Parathyroid adenoma (tissue), 2 donors: ENCODE measurements around the gene BRD2.

ENCODE experiments used
- H2AFZ ChIP-seq: fragments of 300-600 bp; sonication (generic); one replicate; pipeline ENCODE4 v1.7.0; 2017; ENCODE audit warnings: antibody characterized with exemption, mild to moderate bottlenecking
- H3K27ac ChIP-seq: fragments of 300-600 bp; sonication (generic); one replicate; pipeline ENCODE4 v1.7.0; 2017
- H3K27me3 ChIP-seq: fragments of 300-600 bp; sonication (generic); one replicate; pipeline ENCODE4 v1.7.0; 2017; ENCODE audit warnings: low read length; ENCODE audit not compliant: control insufficient read depth, insufficient read depth
- H3K36me3 ChIP-seq: fragments of 300-600 bp; sonication (generic); one replicate; pipeline ENCODE4 v1.7.0; 2017; ENCODE audit warnings: low read length; ENCODE audit not compliant: control insufficient read depth, insufficient read depth
- H3K4me1 ChIP-seq: fragments of 300-600 bp; sonication (generic); one replicate; pipeline ENCODE4 v1.7.0; 2017; ENCODE audit warnings: control low read depth
- H3K4me2 ChIP-seq: fragments of 300-600 bp; sonication (generic); one replicate; pipeline ENCODE4 v1.7.0; 2017; ENCODE audit warnings: low read length
- H3K4me3 ChIP-seq: fragments of 300-600 bp; sonication (generic); one replicate; pipeline ENCODE4 v1.7.0; 2017; ENCODE audit warnings: low read depth, low read length
- H3K79me2 ChIP-seq: fragments of 300-600 bp; sonication (generic); one replicate; pipeline ENCODE4 v1.7.0; 2017; ENCODE audit warnings: control low read depth
- H3K9ac ChIP-seq: fragments of 300-600 bp; sonication (generic); one replicate; pipeline ENCODE4 v1.7.0; 2017; ENCODE audit warnings: mild to moderate bottlenecking
- H3K9me3 ChIP-seq: fragments of 300-600 bp; sonication (generic); one replicate; pipeline ENCODE4 v1.7.0; 2017; ENCODE audit warnings: low read length; ENCODE audit not compliant: control insufficient read depth
- TF ChIP-seq, protein P1 (sequence below): fragments of 300-600 bp; sonication (generic); IDR thresholded peaks from one replicate; pipeline ENCODE4 v1.7.0; 2017; ENCODE audit warnings: antibody characterized with exemption, mild to moderate bottlenecking
- donor health status: primary hyperparathyroidism.

The BRD2 gene

DNA sequence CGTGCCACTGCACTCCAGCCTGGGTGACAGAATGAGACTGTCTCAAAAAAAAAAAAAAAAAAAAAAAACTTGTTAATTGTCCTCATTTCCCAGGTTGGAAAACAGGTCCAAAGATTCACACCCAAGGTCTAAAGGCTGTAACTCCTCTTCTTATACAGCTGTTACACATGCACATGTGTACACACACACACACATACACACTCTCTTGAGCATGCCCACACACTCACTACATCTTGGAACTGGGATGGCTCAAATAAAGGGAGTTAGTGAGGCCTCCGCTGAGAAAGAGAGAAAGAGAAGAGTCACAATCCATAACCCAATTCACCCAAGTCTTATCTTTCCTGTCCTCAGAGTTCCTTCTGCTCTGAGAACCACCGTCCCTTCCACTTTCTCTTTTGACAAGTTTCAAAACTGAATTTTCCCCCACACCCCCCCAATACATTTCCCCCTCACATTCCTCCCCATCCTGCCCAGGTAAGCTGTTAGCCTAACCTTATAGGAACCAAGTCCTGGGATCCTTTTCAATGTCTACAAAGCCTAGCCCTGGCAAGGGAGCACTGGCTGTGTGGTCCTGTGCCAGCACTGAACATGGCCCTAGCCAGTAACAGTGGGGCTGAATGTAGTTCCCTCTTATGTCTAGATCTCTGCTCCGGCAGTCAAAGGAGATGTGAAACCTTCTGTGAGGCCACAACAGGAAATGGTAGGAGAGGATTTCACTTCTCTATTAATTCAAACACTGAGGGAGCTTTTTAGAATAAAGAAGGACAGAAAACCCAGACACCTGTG, 24.3 kb upstream of the BRD2 start:
- Histone ChIP-seq H3K4me3 (no peak overlapping the region), H3K27ac (no peak overlapping the region), H3K36me3 (no peaks in the 10 kb centered on the region)

DNA sequence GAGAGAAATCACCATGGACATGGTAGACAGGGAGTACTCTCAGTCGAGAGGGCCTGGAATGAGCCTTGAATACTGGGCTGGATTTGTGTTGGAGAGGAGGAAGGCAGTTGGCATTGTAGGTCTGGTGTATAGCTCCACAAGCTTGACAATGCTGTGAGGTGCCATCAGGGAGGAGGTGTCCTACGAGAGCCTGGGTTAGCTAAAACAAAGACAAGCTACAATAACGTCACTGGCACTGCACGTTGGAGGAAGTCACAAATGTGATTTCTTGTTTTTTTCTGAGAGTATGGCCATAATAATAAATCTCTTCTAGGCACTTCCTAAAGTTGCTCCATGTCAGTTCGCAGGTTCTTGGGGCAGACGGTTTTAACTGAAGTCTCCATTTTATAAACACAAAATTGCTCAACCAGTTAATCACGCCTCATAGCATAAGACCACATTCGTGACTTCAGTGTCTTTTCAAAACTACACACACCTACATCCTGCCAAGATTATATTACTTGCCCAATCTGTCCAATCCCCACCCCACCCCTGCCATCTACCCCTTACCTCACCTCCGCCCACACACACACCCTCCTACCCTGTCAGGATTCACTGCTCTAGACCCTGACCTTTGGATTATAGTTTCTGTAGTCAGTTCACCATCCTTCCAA, 23.2 kb upstream of the BRD2 start:
- no peak overlapping the region for H2AFZ ChIP-seq

More for the DNA sequence above, 24.3 kb upstream of the BRD2 start:
- Histone ChIP-seq H3K9me3 (no peaks in the 10 kb centered on the region), H2AFZ (no peak overlapping the region), H3K79me2 (no peaks in the 10 kb centered on the region), H3K4me2 (no peak overlapping the region), H3K27me3 (no peaks in the 10 kb centered on the region), H3K9ac (no peak overlapping the region), H3K4me1 (peaks cover 11% of the 10 kb centered on the region)
- TF ChIP-seq, protein P1, sequence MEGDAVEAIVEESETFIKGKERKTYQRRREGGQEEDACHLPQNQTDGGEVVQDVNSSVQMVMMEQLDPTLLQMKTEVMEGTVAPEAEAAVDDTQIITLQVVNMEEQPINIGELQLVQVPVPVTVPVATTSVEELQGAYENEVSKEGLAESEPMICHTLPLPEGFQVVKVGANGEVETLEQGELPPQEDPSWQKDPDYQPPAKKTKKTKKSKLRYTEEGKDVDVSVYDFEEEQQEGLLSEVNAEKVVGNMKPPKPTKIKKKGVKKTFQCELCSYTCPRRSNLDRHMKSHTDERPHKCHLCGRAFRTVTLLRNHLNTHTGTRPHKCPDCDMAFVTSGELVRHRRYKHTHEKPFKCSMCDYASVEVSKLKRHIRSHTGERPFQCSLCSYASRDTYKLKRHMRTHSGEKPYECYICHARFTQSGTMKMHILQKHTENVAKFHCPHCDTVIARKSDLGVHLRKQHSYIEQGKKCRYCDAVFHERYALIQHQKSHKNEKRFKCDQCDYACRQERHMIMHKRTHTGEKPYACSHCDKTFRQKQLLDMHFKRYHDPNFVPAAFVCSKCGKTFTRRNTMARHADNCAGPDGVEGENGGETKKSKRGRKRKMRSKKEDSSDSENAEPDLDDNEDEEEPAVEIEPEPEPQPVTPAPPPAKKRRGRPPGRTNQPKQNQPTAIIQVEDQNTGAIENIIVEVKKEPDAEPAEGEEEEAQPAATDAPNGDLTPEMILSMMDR = no peak

DNA sequence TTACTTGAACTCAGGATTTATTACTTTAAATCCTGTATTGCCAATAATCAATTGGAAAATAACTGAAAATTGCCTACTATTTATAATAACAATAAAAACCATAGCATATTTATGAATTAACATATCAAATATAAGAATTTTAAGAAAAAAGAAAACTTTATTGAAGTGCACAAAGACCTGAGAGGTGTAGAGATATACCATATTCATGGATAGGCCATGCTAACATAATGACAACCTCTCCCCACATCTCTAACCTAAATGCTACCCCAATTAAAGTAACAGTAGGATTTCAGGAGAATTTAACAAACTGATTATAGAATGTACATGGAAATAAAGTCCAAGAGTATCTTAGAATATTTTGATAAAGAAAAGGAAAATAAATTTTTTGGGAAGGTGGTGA, 22.4 kb upstream of the BRD2 start:
- TF ChIP-seq, protein P1 = no peak

More for the DNA sequence above, 23.2 kb upstream of the BRD2 start:
- Histone ChIP-seq H3K4me1 (peaks cover 11% of the 10 kb centered on the region), H3K9me3 (no peaks in the 10 kb centered on the region), H3K27me3 (no peaks in the 10 kb centered on the region), H3K9ac (no peak overlapping the region), H3K27ac (no peak overlapping the region), H3K4me2 (no peak overlapping the region), H3K4me3 (no peak overlapping the region), H3K36me3 (no peaks in the 10 kb centered on the region), H3K79me2 (no peaks in the 10 kb centered on the region)
- TF ChIP-seq, protein P1 = no peak

DNA sequence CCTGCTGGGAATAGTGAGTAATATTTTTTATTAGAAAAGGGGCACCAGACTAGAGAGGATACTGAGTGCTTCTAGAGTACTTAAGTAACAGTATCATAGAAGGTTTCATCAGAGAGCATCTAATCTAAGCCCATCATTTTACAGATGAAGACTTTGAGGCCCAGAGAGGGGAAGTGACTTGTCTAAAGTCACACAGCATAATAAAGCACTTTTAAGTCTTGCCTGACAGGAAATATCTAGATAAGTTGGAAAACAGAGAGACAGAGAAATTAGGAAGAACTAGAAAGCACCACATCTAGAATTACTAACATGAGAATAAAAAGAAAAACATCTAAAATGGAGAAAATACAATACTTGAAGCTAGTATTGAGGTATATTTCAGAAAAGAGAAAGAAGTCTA, 21.5 kb upstream of the BRD2 start:
- no peaks in the 10 kb centered on the region for H3K27me3 ChIP-seq
- no peak overlapping the region for H3K4me2 ChIP-seq
- H3K4me3 ChIP-seq = no peak overlapping the region
- no peak overlapping the region for H3K27ac ChIP-seq
- TF ChIP-seq, protein P1 = no peak
- H3K36me3 ChIP-seq = no peaks in the 10 kb centered on the region
- no peak overlapping the region for H3K9ac ChIP-seq
- no peak overlapping the region for H2AFZ ChIP-seq
- no peaks in the 10 kb centered on the region for H3K9me3 ChIP-seq
- H3K79me2 ChIP-seq = no peaks in the 10 kb centered on the region
- H3K4me1 ChIP-seq = no peaks in the 10 kb centered on the region

More for the DNA sequence above, 22.4 kb upstream of the BRD2 start:
- Histone ChIP-seq H3K27me3 (no peaks in the 10 kb centered on the region), H3K9ac (no peak overlapping the region), H3K79me2 (no peaks in the 10 kb centered on the region), H3K36me3 (no peaks in the 10 kb centered on the region), H3K4me3 (no peak overlapping the region), H3K4me1 (peaks cover 7% of the 10 kb centered on the region), H2AFZ (no peak overlapping the region), H3K27ac (no peak overlapping the region), H3K9me3 (no peaks in the 10 kb centered on the region), H3K4me2 (no peak overlapping the region)
